ENCODE results near the gene ADAMTSL1.
A peak's percentile ranks its signal among the peaks of the same experiment; 100 is the strongest.

ADAMTSL1 gene

GRCh38 chr9:18482371-18482770 is 8.4 kb downstream of the ADAMTSL1 start:
- TF ChIP-seq CTCF (IDR thresholded peaks at IDR 0.05; ENCODE audit: low read depth, low read length): no peak
- H3K4me3 ChIP-seq (replicated peaks in 1 of 2; ENCODE audit: low read depth in 2 of 2, low read length in 2 of 2): no peak overlapping the region
- DNase-seq (ENCODE audit: low read depth in 2 of 2): no peak

- DNase-seq (ENCODE audit: low read depth in 2 of 2): peak; percentile 40 to 45
- H3K4me3 ChIP-seq (replicated peaks in 1 of 2; ENCODE audit: low read depth in 2 of 2, low read length in 2 of 2): no peak overlapping the region
- TF ChIP-seq CTCF (IDR thresholded peaks at IDR 0.05; ENCODE audit: low read depth, low read length): no peak
Measured at GRCh38 chr9:18485714-18486113, 11.8 kb downstream of the ADAMTSL1 start.

GRCh38 chr9:18487611-18488010 is 13.7 kb downstream of the ADAMTSL1 start:
- DNase-seq (ENCODE audit: low read depth in 2 of 2): no peak
- no peak overlapping the region for H3K4me3 ChIP-seq (replicated peaks in 1 of 2; ENCODE audit: low read depth in 2 of 2, low read length in 2 of 2)
- no peak for TF ChIP-seq CTCF (IDR thresholded peaks at IDR 0.05; ENCODE audit: low read depth, low read length)

GRCh38 chr9:18488886-18489285 is 14.9 kb downstream of the ADAMTSL1 start:
- no peak overlapping the region for H3K4me3 ChIP-seq (replicated peaks in 1 of 2; ENCODE audit: low read depth in 2 of 2, low read length in 2 of 2)
- no peak for DNase-seq (ENCODE audit: low read depth in 2 of 2)
- TF ChIP-seq CTCF (IDR thresholded peaks at IDR 0.05; ENCODE audit: low read depth, low read length): no peak

- DNase-seq (ENCODE audit: low read depth in 2 of 2): peak; percentile 44 to 74
- TF ChIP-seq CTCF (IDR thresholded peaks at IDR 0.05; ENCODE audit: low read depth, low read length): no peak
- H3K4me3 ChIP-seq (replicated peaks in 1 of 2; ENCODE audit: low read depth in 2 of 2, low read length in 2 of 2): no peak overlapping the region
Measured at GRCh38 chr9:18489861-18490260, 15.9 kb downstream of the ADAMTSL1 start.

GRCh38 chr9:18490641-18491370 is 16.9 kb downstream of the ADAMTSL1 start:
- no peak for TF ChIP-seq CTCF (IDR thresholded peaks at IDR 0.05; ENCODE audit: low read depth, low read length)
- H3K4me3 ChIP-seq (replicated peaks in 1 of 2; ENCODE audit: low read depth in 2 of 2, low read length in 2 of 2): peak overlapping the region in 1 of 2 donors; percentile 21
- peak; percentile 96 to 100 for DNase-seq (ENCODE audit: low read depth in 2 of 2)

GRCh38 chr9:18492612-18493011 is 18.7 kb downstream of the ADAMTSL1 start:
- no peak for TF ChIP-seq CTCF (IDR thresholded peaks at IDR 0.05; ENCODE audit: low read depth, low read length)
- DNase-seq (ENCODE audit: low read depth in 2 of 2): peak; percentile 52 to 77
- H3K4me3 ChIP-seq (replicated peaks in 1 of 2; ENCODE audit: low read depth in 2 of 2, low read length in 2 of 2): no peak overlapping the region
